ENCODE data around the gene PARD3. TPM values are rescaled to one million over a fixed set of nuclear protein-coding genes. Genes with fewer than 3 reads are reported as not detected.

PARD3 gene
- polyA plus RNA-seq, 2 of the 4 experiments (the other 2 are of a cell fraction), result 110 to 200 TPM

DNA sequence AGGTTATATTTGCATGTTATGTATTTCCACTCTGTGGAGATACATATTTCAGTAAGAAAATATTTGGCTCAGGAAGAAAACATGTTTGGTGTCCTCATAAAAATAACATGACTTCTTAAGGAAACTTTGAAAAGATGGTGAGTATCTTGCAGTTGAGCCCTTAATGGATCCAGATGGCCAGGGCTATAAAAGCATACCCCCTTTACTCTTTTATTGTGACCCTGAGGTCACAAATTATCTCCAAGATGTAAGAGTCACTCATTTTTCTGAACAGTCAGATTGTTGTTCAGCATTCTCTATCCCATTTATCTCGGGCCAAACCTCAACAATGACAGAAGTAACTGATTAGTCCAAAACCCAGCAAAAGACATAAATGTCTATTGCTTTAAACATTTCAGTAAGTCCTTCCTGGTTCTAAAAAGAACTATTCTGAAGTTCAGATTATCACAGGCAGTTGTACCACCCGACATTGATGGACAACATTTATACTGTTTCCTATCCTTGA is 539.4 kb downstream of the PARD3 start (continued):
- TF ChIP-seq CHD2 (IDR thresholded peaks at IDR 0.05; ENCODE audit: low read length, partially characterized antibody) (no peak), MAZ (IDR thresholded peaks at IDR 0.05; ENCODE audit: borderline replicate concordance, low read depth, low read length) (no peak), CEBPB (IDR thresholded peaks at IDR 0.05) (no peak), FOSL2 (IDR thresholded peaks at IDR 0.05) (no peak), FOSL2 (CRISPR knock-in tag; IDR thresholded peaks at IDR 0.05) (no peak), PHF8 (IDR thresholded peaks at IDR 0.05; ENCODE audit: borderline replicate concordance, low read depth) (no peak), TP53 (CRISPR knock-in tag; IDR thresholded peaks at IDR 0.05) (no peak)

DNA sequence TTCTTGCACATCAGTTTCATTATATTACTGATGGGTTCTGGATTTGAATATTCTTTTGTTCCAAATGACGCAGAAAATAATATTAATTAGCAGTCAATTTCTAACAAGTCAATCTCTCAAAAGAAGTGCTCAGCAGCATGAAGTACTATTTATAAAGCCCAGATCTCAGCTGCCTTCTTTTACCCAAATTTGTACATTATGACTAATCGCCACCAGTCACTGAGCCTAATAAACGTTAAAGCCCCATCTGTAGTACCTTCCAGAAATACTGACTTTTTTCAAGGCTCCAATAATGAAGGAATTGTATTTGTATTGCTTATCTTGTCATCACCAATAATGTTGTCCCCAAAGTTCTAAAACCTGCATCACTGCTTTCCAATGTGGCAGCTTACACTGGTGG is 540.2 kb downstream of the PARD3 start:
- ChIA-PET POLR2A (no interaction called here), CTCF (interaction anchor here (1.3 kb wide), 1 partner anchor 24 kb away, joined by 4 read pairs; no protein-coding TSS in a partner anchor)
- FAIRE-seq (no peak), DNase-seq (ENCODE audit: low read depth in 1 of 2, low spot score in 1 of 2) (no peak), ATAC-seq (no peak)
- peaks cover 12% of the 10 kb centered on the region for H3K4me1 ChIP-seq
- no peak overlapping the region for H3K4me2 ChIP-seq
- H3K4me3 ChIP-seq, result no peak overlapping the region
- TF ChIP-seq ZC3H11A (IDR thresholded peaks at IDR 0.05) (no peak), HDAC2 (IDR thresholded peaks at IDR 0.05) (no peak), RNF2 (IDR thresholded peaks at IDR 0.05; ENCODE audit: borderline replicate concordance, low read depth) (no peak), EHMT2 (IDR thresholded peaks at IDR 0.05; ENCODE audit: low read depth) (no peak), MAZ (IDR thresholded peaks at IDR 0.05; ENCODE audit: borderline replicate concordance, low read depth, low read length) (no peak), BHLHE40 (IDR thresholded peaks at IDR 0.05; ENCODE audit: low read depth, low read length) (no peak), CHD2 (IDR thresholded peaks at IDR 0.05; ENCODE audit: low read length, partially characterized antibody) (no peak), ESRRA (IDR thresholded peaks at IDR 0.05; ENCODE audit: borderline replicate concordance, low read length) (no peak), PHF8 (IDR thresholded peaks at IDR 0.05; ENCODE audit: borderline replicate concordance, low read depth) (no peak), NPAS2 (CRISPR knock-in tag; IDR thresholded peaks at IDR 0.05; ENCODE audit: borderline replicate concordance) (no peak), SMC3 (IDR thresholded peaks at IDR 0.05) (no peak), HOXB5 (CRISPR knock-in tag; IDR thresholded peaks at IDR 0.05) (no peak), JUNB (IDR thresholded peaks at IDR 0.05) (no peak), RAD21 (conservative IDR thresholded peaks at IDR 0.05 in 1 of 2, IDR thresholded peaks at IDR 0.05 in 1 of 2) (no peak), CHD4 (IDR thresholded peaks at IDR 0.05; ENCODE audit: borderline replicate concordance) (no peak), TP53 (CRISPR knock-in tag; IDR thresholded peaks at IDR 0.05) (no peak), RARB (CRISPR knock-in tag; IDR thresholded peaks at IDR 0.05) (no peak)
- TF ChIP-seq, protein P1, sequence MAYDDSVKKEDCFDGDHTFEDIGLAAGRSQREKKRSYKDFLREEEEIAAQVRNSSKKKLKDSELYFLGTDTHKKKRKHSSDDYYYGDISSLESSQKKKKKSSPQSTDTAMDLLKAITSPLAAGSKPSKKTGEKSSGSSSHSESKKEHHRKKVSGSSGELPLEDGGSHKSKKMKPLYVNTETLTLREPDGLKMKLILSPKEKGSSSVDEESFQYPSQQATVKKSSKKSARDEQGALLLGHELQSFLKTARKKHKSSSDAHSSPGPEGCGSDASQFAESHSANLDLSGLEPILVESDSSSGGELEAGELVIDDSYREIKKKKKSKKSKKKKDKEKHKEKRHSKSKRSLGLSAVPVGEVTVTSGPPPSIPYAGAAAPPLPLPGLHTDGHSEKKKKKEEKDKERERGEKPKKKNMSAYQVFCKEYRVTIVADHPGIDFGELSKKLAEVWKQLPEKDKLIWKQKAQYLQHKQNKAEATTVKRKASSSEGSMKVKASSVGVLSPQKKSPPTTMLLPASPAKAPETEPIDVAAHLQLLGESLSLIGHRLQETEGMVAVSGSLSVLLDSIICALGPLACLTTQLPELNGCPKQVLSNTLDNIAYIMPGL (CRISPR knock-in tag; IDR thresholded peaks at IDR 0.05; ENCODE audit: borderline replicate concordance), result no peak
- TF ChIP-seq, protein P2, sequence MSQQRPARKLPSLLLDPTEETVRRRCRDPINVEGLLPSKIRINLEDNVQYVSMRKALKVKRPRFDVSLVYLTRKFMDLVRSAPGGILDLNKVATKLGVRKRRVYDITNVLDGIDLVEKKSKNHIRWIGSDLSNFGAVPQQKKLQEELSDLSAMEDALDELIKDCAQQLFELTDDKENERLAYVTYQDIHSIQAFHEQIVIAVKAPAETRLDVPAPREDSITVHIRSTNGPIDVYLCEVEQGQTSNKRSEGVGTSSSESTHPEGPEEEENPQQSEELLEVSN (IDR thresholded peaks at IDR 0.05; ENCODE audit: borderline replicate concordance, low read depth), result no peak
- TF ChIP-seq, protein P3, sequence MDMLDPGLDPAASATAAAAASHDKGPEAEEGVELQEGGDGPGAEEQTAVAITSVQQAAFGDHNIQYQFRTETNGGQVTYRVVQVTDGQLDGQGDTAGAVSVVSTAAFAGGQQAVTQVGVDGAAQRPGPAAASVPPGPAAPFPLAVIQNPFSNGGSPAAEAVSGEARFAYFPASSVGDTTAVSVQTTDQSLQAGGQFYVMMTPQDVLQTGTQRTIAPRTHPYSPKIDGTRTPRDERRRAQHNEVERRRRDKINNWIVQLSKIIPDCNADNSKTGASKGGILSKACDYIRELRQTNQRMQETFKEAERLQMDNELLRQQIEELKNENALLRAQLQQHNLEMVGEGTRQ (IDR thresholded peaks at IDR 0.05), result no peak
- 89% methylated on average over 3 of the region's 3 CpGs for WGBS (ENCODE audit: missing lambda C conversion rate)
- H3K9me3 ChIP-seq, result no peaks in the 10 kb centered on the region
- no peak overlapping the region for H3K27ac ChIP-seq

All from A549 (cell line).